Activated CD4-positive, alpha-beta T cell treated with anti-CD3 and anti-CD28 coated beads, Interleukin-2, amount 10 ng/mL, durations not matched to agents 24 days and 14 days (primary cell): ENCODE data around the gene HFE. TPM values are rescaled to one million over a fixed set of nuclear protein-coding genes. Genes with fewer than 3 reads are reported as not detected.

ENCODE experiments used
- DNase-seq: peaks from one replicate; pipeline ENCODE4 v3.0.0; 2022
- H3K27ac Mint-ChIP-seq: one replicate; pipeline ENCODE4 v1.8.0; 2022; ENCODE audit warnings: mild to moderate bottlenecking, mixed read lengths
- H3K27me3 Mint-ChIP-seq: one replicate; pipeline ENCODE4 v1.8.0; 2022; ENCODE audit warnings: mixed read lengths
- H3K36me3 Mint-ChIP-seq: one replicate; pipeline ENCODE4 v1.8.0; 2022; ENCODE audit warnings: low read depth, mild to moderate bottlenecking, mixed read lengths
- H3K4me1 Mint-ChIP-seq: one replicate; pipeline ENCODE4 v1.8.0; 2021; ENCODE audit warnings: mixed read lengths
- H3K4me3 Mint-ChIP-seq: one replicate; pipeline ENCODE4 v1.8.0; 2022; ENCODE audit warnings: mild to moderate bottlenecking, moderate library complexity, mixed read lengths
- H3K9me3 Mint-ChIP-seq: one replicate; pipeline ENCODE4 v1.8.0; 2021; ENCODE audit warnings: mixed read lengths
- intact Hi-C: fragments of 100-400 bp; cut with micrococcal nuclease; formaldehyde crosslinking; loops from one replicate; pipeline ENCODE4 v1.15.1; 2023
- total RNA-seq: library from RNA; stranded (reverse); gene quantifications from 2 replicates; pipeline ENCODE4 v1.2.3, GENCODE V29; 2022

The HFE gene
- total RNA-seq, 1 donor from 2014 or later = 0.12 TPM

GRCh38 chr6:26142026-26142425 is 54.8 kb downstream of the HFE start:
- no peak overlapping the region for H3K4me3 Mint-ChIP-seq
- H3K4me1 Mint-ChIP-seq = no peaks in the 10 kb centered on the region
- intact Hi-C loops = no loop called here
- H3K27ac Mint-ChIP-seq = no peak overlapping the region
- no peaks in the 10 kb centered on the region for H3K9me3 Mint-ChIP-seq
- peaks cover 7% of the 10 kb centered on the region for H3K36me3 Mint-ChIP-seq
- DNase-seq = no peak
- peaks cover 2% of the 10 kb centered on the region for H3K27me3 Mint-ChIP-seq

Other genes with a start within 250 kb of the HFE start
- gene SLC17A3, start 213.2 kb upstream of the HFE start, total RNA-seq = 0.58 and 0.99 TPM in 2 replicates
- 0.14 TPM in 1 of 2 replicates, not detected in the other for gene SLC17A2, start 156.7 kb upstream of the HFE start, total RNA-seq
- gene TRIM38, start 124.6 kb upstream of the HFE start, total RNA-seq = 23.0 and 24.5 TPM in 2 replicates